SU-DHL-6 (cell line): ENCODE data around the gene FAM120B.

Source experiments
- EZH2phosphoT487 ChIP-seq: fragments of 200-600 bp; sonication (generic), shearing (Covaris generic); conservative IDR thresholded peaks from 2 replicates; pipeline ENCODE4 v1.6.1; 2018; ENCODE audit warnings: mild to moderate bottlenecking, antibody characterized with exemption, low read length, moderate library complexity, mixed read lengths
- TF ChIP-seq, protein P1 (sequence below): fragments of 200-600 bp; sonication (generic); IDR thresholded peaks from one replicate; pipeline ENCODE4 v1.5.1; 2017; ENCODE audit warnings: antibody characterized with exemption, mild to moderate bottlenecking, low read length, moderate library complexity; ENCODE audit not compliant: insufficient read depth, poor library complexity, severe bottlenecking

DNA sequence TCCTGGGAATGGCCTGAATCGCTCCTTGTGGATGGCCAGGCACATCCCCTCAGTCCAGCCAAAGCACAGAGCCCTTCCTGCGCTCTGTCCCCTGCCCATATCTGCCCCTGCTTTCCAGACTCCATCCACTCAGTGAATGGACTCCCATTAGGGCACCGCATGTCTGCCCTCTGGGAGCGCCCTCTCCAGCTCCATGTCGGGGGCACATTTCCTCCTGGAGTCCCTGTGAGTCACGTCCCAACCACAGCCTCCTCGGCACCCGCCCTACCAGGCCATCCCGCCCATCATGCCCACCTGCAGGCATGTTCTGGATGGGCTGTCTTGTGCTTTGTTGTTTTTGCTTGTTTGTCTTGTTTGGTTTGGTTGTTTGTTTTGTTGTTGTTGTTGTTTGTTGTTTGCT, 149.8 kb downstream of the FAM120B start:
- TF ChIP-seq, protein P1, sequence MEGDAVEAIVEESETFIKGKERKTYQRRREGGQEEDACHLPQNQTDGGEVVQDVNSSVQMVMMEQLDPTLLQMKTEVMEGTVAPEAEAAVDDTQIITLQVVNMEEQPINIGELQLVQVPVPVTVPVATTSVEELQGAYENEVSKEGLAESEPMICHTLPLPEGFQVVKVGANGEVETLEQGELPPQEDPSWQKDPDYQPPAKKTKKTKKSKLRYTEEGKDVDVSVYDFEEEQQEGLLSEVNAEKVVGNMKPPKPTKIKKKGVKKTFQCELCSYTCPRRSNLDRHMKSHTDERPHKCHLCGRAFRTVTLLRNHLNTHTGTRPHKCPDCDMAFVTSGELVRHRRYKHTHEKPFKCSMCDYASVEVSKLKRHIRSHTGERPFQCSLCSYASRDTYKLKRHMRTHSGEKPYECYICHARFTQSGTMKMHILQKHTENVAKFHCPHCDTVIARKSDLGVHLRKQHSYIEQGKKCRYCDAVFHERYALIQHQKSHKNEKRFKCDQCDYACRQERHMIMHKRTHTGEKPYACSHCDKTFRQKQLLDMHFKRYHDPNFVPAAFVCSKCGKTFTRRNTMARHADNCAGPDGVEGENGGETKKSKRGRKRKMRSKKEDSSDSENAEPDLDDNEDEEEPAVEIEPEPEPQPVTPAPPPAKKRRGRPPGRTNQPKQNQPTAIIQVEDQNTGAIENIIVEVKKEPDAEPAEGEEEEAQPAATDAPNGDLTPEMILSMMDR, result no peak
- TF ChIP-seq EZH2phosphoT487, result no peak
